HCT116 (cell line): ENCODE results near the gene RREB1. TPM values are rescaled to one million over a fixed set of nuclear protein-coding genes. Genes with fewer than 3 reads are reported as not detected.

Experiments used
- ATAC-seq: fragments of 200-7000 bp; cut with Tn5 transposase; 2 replicates; pipeline ENCODE4 v1.9.1; 2020; ENCODE audit warnings: mild to moderate bottlenecking, moderate library complexity
- BruUV-seq: library from RNA; stranded (reverse); fragments of 400-500 nt; replicated peaks from 2 replicates; lab custom pipeline; 2021; lab: Mats Ljungman, UMichigan
- CTCF ChIA-PET: fragments of 300-600 bp; sonication (Branson Sonifier 250); formaldehyde crosslinking; loops from one replicate; lab custom pipeline; 2021; ENCODE audit warnings: antibody characterized with exemption; lab: Charles Lee
- POLR2A ChIA-PET: fragments of 300-600, 350-600 bp; sonication (Branson Sonifier 250); formaldehyde crosslinking; loops from one replicate; lab custom pipeline; 2021; ENCODE audit warnings: antibody characterized with exemption; lab: Charles Lee
- RAD21 ChIA-PET, 2 experiments: fragments of 300-600 bp; sonication (Branson Sonifier 250); formaldehyde crosslinking; loops; one replicate each; lab custom pipeline; 2023; ENCODE audit warnings: low total read pairs in 2 of 2; ENCODE audit not compliant: uncharacterized antibody in 2 of 2, unreplicated experiment in 2 of 2, low non-redundant PET in 1 of 2; lab: Charles Lee
- DNase-seq: peaks from one replicate; pipeline ENCODE4 v3.0.0-alpha.2; 2010; ENCODE audit warnings: low read depth, low spot score
- H2AFZ ChIP-seq: fragments of 200-600 bp; shearing (Covaris generic), sonication (generic); 2 replicates; pipeline ENCODE4 v1.6.1; 2017; ENCODE audit warnings: low read depth, mixed run types, mixed read lengths, antibody characterized with exemption, low read length; ENCODE audit not compliant: poor library complexity, severe bottlenecking
- H3K27ac ChIP-seq: 2 replicates; pipeline ENCODE4 v1.5.1; 2012; ENCODE audit warnings: low read depth, low read length
- H3K27me3 ChIP-seq: fragments of 200-600 bp; sonication (generic); 2 replicates; pipeline ENCODE4 v1.6.1; 2016; ENCODE audit warnings: mixed run types, low read length, mixed read lengths; ENCODE audit not compliant: insufficient read depth
- H3K36me3 ChIP-seq, 2 experiments: fragments of 200-500 bp in 1 of 2; fragments of 200-600 bp in 1 of 2; sonication (Bioruptor generic) in 1 of 2; sonication (generic) in 1 of 2; 2 replicates each; pipeline versions ENCODE4 v1.5.1 to v1.6.1; 2014 to 2016; ENCODE audit warnings: low read length in 2 of 2, inconsistent platforms in 1 of 2, mixed read lengths in 1 of 2, mixed run types in 1 of 2; ENCODE audit not compliant: insufficient read depth in 2 of 2, control insufficient read depth in 1 of 2
- H3K4me1 ChIP-seq, 2 experiments: fragments of 200-600 bp in 1 of 2; sonication (generic) in 1 of 2; 2 replicates each; pipeline versions ENCODE4 v1.5.1 to v1.6.1; 2012 to 2017; ENCODE audit warnings: low read length in 2 of 2, inconsistent platforms in 1 of 2, mild to moderate bottlenecking in 1 of 2, mixed read lengths in 1 of 2, mixed run types in 1 of 2, moderate library complexity in 1 of 2; ENCODE audit not compliant: insufficient read depth in 2 of 2, control insufficient read depth in 1 of 2
- H3K4me2 ChIP-seq: fragments of 200-600 bp; sonication (generic); 2 replicates; pipeline ENCODE4 v1.6.1; 2017; ENCODE audit warnings: mixed run types, low read length, mixed read lengths
- H3K4me3 ChIP-seq, 2 experiments: fragments of 200-600 bp in 1 of 2; sonication (generic) in 1 of 2; replicated peaks in 1 of 2; 2 replicates each; pipeline ENCODE4 v1.5.1; 2011 to 2016; ENCODE audit warnings: low read length in 2 of 2, control low read depth in 1 of 2, low read depth in 1 of 2, mild to moderate bottlenecking in 1 of 2, mixed read lengths in 1 of 2, mixed run types in 1 of 2
- H3K79me2 ChIP-seq: fragments of 200-600 bp; sonication (generic); 2 replicates; pipeline ENCODE4 v1.6.1; 2017; ENCODE audit warnings: mild to moderate bottlenecking, mixed run types, low read length, moderate library complexity, mixed read lengths; ENCODE audit not compliant: insufficient read depth
- H3K9ac ChIP-seq: fragments of 200-600 bp; sonication (generic); 2 replicates; pipeline ENCODE4 v1.6.1; 2016; ENCODE audit warnings: low read length, mixed read lengths
- H3K9me2 ChIP-seq: fragments of 200-600 bp; sonication (generic), shearing (Covaris generic); 2 replicates; pipeline ENCODE4 v1.6.1; 2017; ENCODE audit warnings: mixed run types, mild to moderate bottlenecking, moderate library complexity; ENCODE audit not compliant: insufficient read depth
- H3K9me3 ChIP-seq, 2 experiments: fragments of 200-500 bp in 1 of 2; fragments of 200-600 bp in 1 of 2; sonication (Bioruptor generic) in 1 of 2; sonication (generic) in 1 of 2; 2 replicates each; pipeline ENCODE4 v1.6.1; 2014 to 2017; ENCODE audit warnings: low read length in 2 of 2, mixed read lengths in 2 of 2, inconsistent platforms in 1 of 2, low read depth in 1 of 2, mild to moderate bottlenecking in 1 of 2, mixed run types in 1 of 2, moderate library complexity in 1 of 2; ENCODE audit not compliant: control insufficient read depth in 1 of 2, insufficient read depth in 1 of 2
- H4K20me1 ChIP-seq: fragments of 200-600 bp; sonication (generic), shearing (Covaris generic); 2 replicates; pipeline ENCODE4 v1.6.1; 2017; ENCODE audit warnings: mixed run types, mild to moderate bottlenecking, moderate library complexity; ENCODE audit not compliant: insufficient read depth
- CBX3 ChIP-seq: IDR thresholded peaks from 2 replicates; pipeline ENCODE4 v1.6.1; 2012; ENCODE audit warnings: low read depth
- CEBPB ChIP-seq: IDR thresholded peaks from 2 replicates; pipeline ENCODE4 v1.6.1; 2012; ENCODE audit warnings: low read depth
- EGR1 ChIP-seq: IDR thresholded peaks from 2 replicates; pipeline ENCODE4 v1.6.1; 2012; ENCODE audit warnings: low read depth
- ELF1 ChIP-seq: IDR thresholded peaks from 2 replicates; pipeline ENCODE4 v1.6.1; 2012; ENCODE audit warnings: low read depth, borderline replicate concordance
- EZH2phosphoT487 ChIP-seq: fragments of 200-600 bp; IDR thresholded peaks from 2 replicates; pipeline ENCODE4 v1.6.1; 2018; ENCODE audit warnings: antibody characterized with exemption, borderline replicate concordance
- FOSL1 ChIP-seq: IDR thresholded peaks from 2 replicates; pipeline ENCODE4 v1.6.1; 2012; ENCODE audit warnings: low read depth
- JUND ChIP-seq: IDR thresholded peaks from 2 replicates; pipeline ENCODE4 v1.6.1; 2012
- MAX ChIP-seq: IDR thresholded peaks from 2 replicates; pipeline ENCODE4 v1.6.1; 2012
- RAD21 ChIP-seq: IDR thresholded peaks from 2 replicates; pipeline ENCODE4 v1.6.1; 2012; ENCODE audit warnings: low read depth, mild to moderate bottlenecking
- REST ChIP-seq: IDR thresholded peaks from 2 replicates; pipeline ENCODE4 v1.6.1; 2012; ENCODE audit warnings: low read depth
- SIN3A ChIP-seq: IDR thresholded peaks from 2 replicates; pipeline ENCODE4 v1.6.1; 2012; ENCODE audit warnings: low read depth
- YY1 ChIP-seq: IDR thresholded peaks from 2 replicates; pipeline ENCODE4 v1.6.1; 2011; ENCODE audit warnings: low read length, low read depth, moderate library complexity, mild to moderate bottlenecking; ENCODE audit not compliant: insufficient replicate concordance; ENCODE audit errors: extremely low read depth
- ZNF274 ChIP-seq: fragments of 200-500 bp; sonication (Bioruptor generic); IDR thresholded peaks from 2 replicates; pipeline ENCODE4 v1.6.1; 2014; ENCODE audit warnings: mild to moderate bottlenecking, low read depth, low read length, inconsistent platforms
- intact Hi-C: fragments of 100-400 bp; cut with micrococcal nuclease; formaldehyde crosslinking; loops from 2 replicates; pipeline ENCODE4 v1.10.0; 2022
- total RNA-seq: library from RNA; stranded (reverse); gene quantifications from one replicate; pipeline ENCODE4 v1.2.1, GENCODE V29; 2021; ENCODE audit not compliant: unreplicated experiment
- TF ChIP-seq, protein P1 (sequence below): IDR thresholded peaks from 2 replicates; pipeline ENCODE4 v1.6.1; 2012

RREB1 gene
- total RNA-seq, 1 experiment from 2014 or later: 47.9 TPM

- Histone ChIP-seq H3K27me3 (no peaks in the 10 kb centered on the region), H2AFZ (no peak overlapping the region), H3K9ac (no peak overlapping the region), H3K4me3 (no peak overlapping the region), H3K9me2 (no peaks in the 10 kb centered on the region), H4K20me1 (no peaks in the 10 kb centered on the region), H3K9me3 (no peaks in the 10 kb centered on the region), H3K4me1 (peaks cover 38 to 51% of the 10 kb centered on the region in 2 experiments), H3K27ac (no peak overlapping the region), H3K4me2 (no peak overlapping the region), H3K79me2 (peaks cover 9% of the 10 kb centered on the region), H3K36me3 (peaks cover 10 to 13% of the 10 kb centered on the region in 2 experiments; a peak in 3 of 4 replicates)
- ChIA-PET CTCF (interaction anchor here (1.2 to 2.3 kb wide), 2 partner anchors 446 to 538 kb away, joined by 3 to 6 read pairs; no protein-coding TSS in a partner anchor), RAD21 (no interaction called here), POLR2A (no interaction called here)
- no peak for DNase-seq
- no TSS peak for BruUV-seq
- intact Hi-C loops: loop anchor here (10.0 kb wide), 2 partner anchors 130 to 450 kb away; partner anchors contain the start of gene RREB1
- TF ChIP-seq, protein P1, sequence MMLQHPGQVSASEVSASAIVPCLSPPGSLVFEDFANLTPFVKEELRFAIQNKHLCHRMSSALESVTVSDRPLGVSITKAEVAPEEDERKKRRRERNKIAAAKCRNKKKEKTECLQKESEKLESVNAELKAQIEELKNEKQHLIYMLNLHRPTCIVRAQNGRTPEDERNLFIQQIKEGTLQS: no peak
- no peak for TF ChIP-seq REST
- no peak for TF ChIP-seq RAD21
- no peak for TF ChIP-seq ZNF274
- TF ChIP-seq FOSL1: no peak
- no peak for TF ChIP-seq MAX
- no peak for TF ChIP-seq YY1
- no peak for TF ChIP-seq SIN3A
- no peak for TF ChIP-seq CBX3
- TF ChIP-seq CEBPB: no peak
- TF ChIP-seq JUND: no peak
- no peak for TF ChIP-seq EGR1
- no peak for TF ChIP-seq EZH2phosphoT487
- TF ChIP-seq ELF1: no peak
- no peak for ATAC-seq
These were observed 126.8 kb downstream of the RREB1 start for GRCh38 chr6:7234547-7234946.
